HEK293T (cell line): ENCODE results near the gene PARM1.
A peak's percentile ranks its signal among the peaks of the same experiment; 100 is the strongest.

Experiments used
- CTCF ChIA-PET: fragments of 350-600 bp; formaldehyde crosslinking; extraction: SDS; loops from one replicate; lab custom pipeline; 2021; ENCODE audit warnings: antibody characterized with exemption, inconsistent platforms; lab: Yijun Ruan, JAX
- POLR2A ChIA-PET: fragments of 350-600 bp; formaldehyde crosslinking; extraction: SDS; loops from one replicate; lab custom pipeline; 2020; ENCODE audit warnings: antibody characterized with exemption, inconsistent platforms; lab: Yijun Ruan, JAX
- DNase-seq: peaks from one replicate; pipeline ENCODE4 v3.0.0; 2012; ENCODE audit warnings: mixed read lengths; ENCODE audit errors: extremely low spot score
- ARNT ChIP-seq: fragments of 450-650 bp; IDR thresholded peaks from 2 replicates; pipeline ENCODE4 v1.6.1; 2017; ENCODE audit warnings: mild to moderate bottlenecking
- BHLHE40 ChIP-seq: fragments of 450-650 bp; IDR thresholded peaks from 2 replicates; pipeline ENCODE4 v1.6.1; 2016; ENCODE audit warnings: mild to moderate bottlenecking, moderate library complexity, borderline replicate concordance
- CTBP1 ChIP-seq: fragments of 450-650 bp; IDR thresholded peaks from 2 replicates; pipeline ENCODE4 v1.6.1; 2016; ENCODE audit warnings: borderline replicate concordance
- ELF4 ChIP-seq: fragments of 450-650 bp; IDR thresholded peaks from 2 replicates; pipeline ENCODE4 v1.6.1; 2017; ENCODE audit warnings: antibody characterized with exemption
- FOXA1 ChIP-seq: fragments of 450-650 bp; IDR thresholded peaks from 2 replicates; pipeline ENCODE4 v1.6.1; 2016; ENCODE audit warnings: mild to moderate bottlenecking
- FOXK2 ChIP-seq: fragments of 450-650 bp; IDR thresholded peaks from 2 replicates; pipeline ENCODE4 v1.6.1; 2016; ENCODE audit warnings: mild to moderate bottlenecking
- FOXM1 ChIP-seq: fragments of 450-650 bp; IDR thresholded peaks from 2 replicates; pipeline ENCODE4 v1.6.1; 2017; ENCODE audit warnings: mild to moderate bottlenecking, borderline replicate concordance
- HDGF ChIP-seq: fragments of 450-650 bp; IDR thresholded peaks from 2 replicates; pipeline ENCODE4 v1.6.1; 2017; ENCODE audit warnings: antibody characterized with exemption, borderline replicate concordance
- L3MBTL2 ChIP-seq: fragments of 450-650 bp; conservative IDR thresholded peaks from 2 replicates; pipeline ENCODE4 v1.6.1; 2016; ENCODE audit warnings: mild to moderate bottlenecking
- LEF1 ChIP-seq: fragments of 450-650 bp; IDR thresholded peaks from 2 replicates; pipeline ENCODE4 v1.6.1; 2017; ENCODE audit warnings: mild to moderate bottlenecking, borderline replicate concordance
- NFRKB ChIP-seq: fragments of 450-650 bp; IDR thresholded peaks from 2 replicates; pipeline ENCODE4 v1.6.1; 2016; ENCODE audit warnings: mild to moderate bottlenecking, moderate library complexity
- PKNOX1 ChIP-seq: fragments of 450-650 bp; IDR thresholded peaks from 2 replicates; pipeline ENCODE4 v1.6.1; 2016
- SP1 ChIP-seq: fragments of 450-650 bp; IDR thresholded peaks from 2 replicates; pipeline ENCODE4 v1.6.1; 2017
- SUZ12 ChIP-seq: fragments of 450-650 bp; IDR thresholded peaks from 2 replicates; pipeline ENCODE4 v1.6.1; 2016; ENCODE audit warnings: mild to moderate bottlenecking
- TARDBP ChIP-seq: fragments of 450-650 bp; IDR thresholded peaks from 2 replicates; pipeline ENCODE4 v1.6.1; 2016
- ZNF384 ChIP-seq: fragments of 450-650 bp; IDR thresholded peaks from 2 replicates; pipeline ENCODE4 v1.6.1; 2016

The PARM1 gene

GRCh38 chr4:74968456-74969164, 35.7 kb downstream of the PARM1 start:
- TF ChIP-seq ZNF384 (no peak), L3MBTL2 (no peak), ARNT (no peak), FOXA1 (no peak), BHLHE40 (no peak)
- DNase-seq: no peak
- CTCF ChIA-PET: no interaction called here
- POLR2A ChIA-PET: no interaction called here

DNA sequence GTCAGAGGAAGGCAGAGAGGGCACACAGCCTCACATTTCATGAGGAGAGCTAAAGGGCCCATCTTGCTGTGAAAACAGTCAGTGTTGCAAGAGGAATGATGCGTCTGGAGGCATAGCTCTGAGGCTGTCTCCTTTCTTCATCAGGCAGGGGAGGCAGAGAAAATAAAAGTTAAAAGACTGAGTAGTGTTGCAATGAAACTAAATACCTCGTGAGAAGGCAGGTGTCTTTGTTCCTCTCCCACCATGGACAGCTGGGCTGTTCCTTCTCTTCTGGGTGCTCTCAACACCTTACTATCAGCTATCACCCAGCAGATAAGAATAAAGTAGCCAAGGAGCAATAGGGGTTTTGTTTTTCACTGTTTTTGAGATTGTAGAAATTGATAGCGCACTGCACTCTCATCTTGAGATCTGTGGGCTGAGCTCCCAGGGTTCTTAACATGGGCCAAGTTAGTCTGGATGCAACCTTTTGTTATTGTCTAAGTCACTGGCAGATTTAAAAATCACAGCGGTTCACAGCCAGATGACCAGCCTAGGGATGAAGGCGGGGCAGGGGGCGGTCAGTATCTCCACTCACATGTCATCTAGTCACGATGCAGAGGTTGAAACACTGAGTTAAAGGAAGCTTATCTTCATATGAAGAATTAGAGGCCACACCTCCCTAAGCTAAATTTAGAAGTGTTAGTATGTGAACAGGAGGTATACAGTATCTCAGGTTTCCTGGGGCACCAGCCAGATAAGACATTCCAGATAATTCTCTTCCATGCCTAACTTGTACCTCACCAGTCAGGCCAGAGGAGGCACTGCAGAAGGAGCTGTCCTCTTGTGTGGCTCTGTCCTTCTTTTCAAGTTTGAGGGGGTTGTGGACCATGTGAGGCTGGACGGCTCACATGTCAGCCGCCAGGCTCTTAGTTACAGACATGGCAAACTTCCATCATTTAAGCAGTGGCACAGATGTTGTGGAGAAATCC, 36.9 kb downstream of the PARM1 start:
- CTCF ChIA-PET: interaction anchor here (0.8 kb wide), 1 partner anchor 85 kb away, joined by 3 read pairs; no protein-coding TSS in a partner anchor
- DNase-seq: peak; percentile 14
- TF ChIP-seq SUZ12 (no peak), LEF1 (no peak), L3MBTL2 (no peak), ARNT (no peak), FOXM1 (no peak), ZNF384 (no peak), TARDBP (no peak), FOXK2 (no peak), ELF4 (no peak), SP1 (no peak), FOXA1 (no peak), BHLHE40 (no peak), HDGF (no peak), CTBP1 (no peak), NFRKB (no peak)
- POLR2A ChIA-PET: no interaction called here

GRCh38 chr4:74970577-74970976, 37.7 kb downstream of the PARM1 start:
- ChIA-PET POLR2A (no interaction called here), CTCF (interaction anchor here (0.8 kb wide), 1 partner anchor 86 kb away, joined by 3 read pairs; no protein-coding TSS in a partner anchor)
- TF ChIP-seq ARNT (no peak), SP1 (no peak)
- DNase-seq: no peak

DNA sequence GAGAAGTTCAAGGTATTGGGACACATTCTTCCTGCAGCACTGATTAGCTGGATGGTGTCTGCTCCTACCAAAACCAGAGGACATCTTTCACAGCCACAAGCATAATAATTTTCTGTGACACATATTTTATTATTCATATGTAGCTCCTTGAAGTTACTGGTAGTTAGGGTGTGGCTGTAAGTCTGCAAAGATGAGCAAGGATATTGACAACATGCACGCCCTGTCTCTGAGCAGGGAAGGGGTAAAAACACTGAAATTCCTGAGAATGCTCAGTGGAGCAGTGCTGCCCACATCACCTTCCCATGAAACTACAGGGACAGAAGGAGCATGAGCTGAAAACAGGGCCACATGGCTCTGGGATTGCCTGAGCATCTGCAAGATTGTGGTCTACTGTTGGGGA, 38.9 kb downstream of the PARM1 start:
- CTCF ChIA-PET: no interaction called here
- no peak for DNase-seq
- no peak for TF ChIP-seq LEF1
- TF ChIP-seq SUZ12: no peak
- no peak for TF ChIP-seq L3MBTL2
- no peak for TF ChIP-seq FOXA1
- no peak for TF ChIP-seq ELF4
- no peak for TF ChIP-seq CTBP1
- TF ChIP-seq BHLHE40: no peak
- TF ChIP-seq NFRKB: no peak
- no peak for TF ChIP-seq ZNF384
- TF ChIP-seq FOXK2: no peak
- TF ChIP-seq FOXM1: no peak
- no peak for TF ChIP-seq HDGF
- TF ChIP-seq TARDBP: no peak
- TF ChIP-seq ARNT: no peak
- TF ChIP-seq SP1: no peak
- no peak for TF ChIP-seq PKNOX1
- POLR2A ChIA-PET: no interaction called here

GRCh38 chr4:74975082-74975481, 42.2 kb downstream of the PARM1 start:
- ChIA-PET POLR2A (no interaction called here), CTCF (no interaction called here)
- no peak for DNase-seq
- TF ChIP-seq ZNF384: no peak
- no peak for TF ChIP-seq SP1
- no peak for TF ChIP-seq FOXA1
- TF ChIP-seq SUZ12: no peak
- no peak for TF ChIP-seq FOXK2
- no peak for TF ChIP-seq LEF1
- TF ChIP-seq PKNOX1: no peak
- TF ChIP-seq TARDBP: no peak
- TF ChIP-seq CTBP1: no peak

DNA sequence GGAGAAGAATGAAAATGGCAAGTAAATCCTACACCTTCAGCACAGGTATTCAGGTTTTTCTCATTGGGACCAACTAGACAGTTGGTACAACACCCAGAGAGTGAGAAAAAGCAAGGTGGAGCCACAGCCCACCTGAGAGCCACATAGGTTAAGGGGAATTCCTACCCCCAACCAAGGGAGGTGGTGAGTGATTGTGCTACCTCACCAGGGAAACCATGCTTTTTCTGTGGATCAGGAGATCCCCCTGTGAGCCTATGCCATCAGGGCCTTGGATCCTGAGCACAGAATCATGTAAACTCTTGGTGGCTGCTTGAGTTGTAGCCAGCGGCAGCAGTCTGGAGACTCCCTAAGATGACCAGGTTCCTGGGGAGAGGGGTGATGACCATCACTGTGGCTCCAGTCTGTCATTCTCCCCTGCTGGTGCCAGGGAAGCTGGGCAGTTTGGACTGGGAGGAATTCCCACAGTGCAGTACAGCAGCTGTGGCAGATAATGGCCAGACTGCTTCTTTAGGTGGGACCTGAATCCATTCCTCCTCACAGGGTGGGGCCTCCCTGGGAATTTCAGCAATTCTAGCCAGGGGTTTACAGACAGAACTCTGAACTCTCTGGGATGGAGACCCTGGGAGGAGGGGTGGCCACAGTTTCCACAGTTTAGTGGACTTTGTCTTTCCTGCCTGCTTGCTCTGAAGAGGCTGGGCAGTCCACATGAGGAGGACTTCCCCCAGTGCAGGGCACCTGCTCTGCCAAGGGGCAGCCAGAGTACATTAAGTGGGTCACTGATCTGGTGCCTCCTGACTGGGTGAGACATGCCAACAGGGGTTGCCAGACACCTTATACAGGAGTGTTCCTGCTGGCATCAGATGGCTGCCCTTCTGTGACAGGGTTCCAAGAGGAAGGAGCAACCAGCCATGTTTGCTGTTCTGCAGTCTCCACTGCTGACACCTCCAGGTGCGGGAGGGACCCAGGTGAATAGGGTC, 43.2 kb downstream of the PARM1 start:
- ChIA-PET POLR2A (no interaction called here), CTCF (no interaction called here)
- TF ChIP-seq TARDBP: no peak
- TF ChIP-seq BHLHE40: no peak
- no peak for TF ChIP-seq FOXK2
- no peak for TF ChIP-seq ZNF384
- TF ChIP-seq L3MBTL2: no peak
- no peak for TF ChIP-seq FOXM1
- no peak for TF ChIP-seq HDGF
- no peak for TF ChIP-seq ELF4
- TF ChIP-seq ARNT: no peak
- TF ChIP-seq SP1: no peak
- no peak for TF ChIP-seq SUZ12
- TF ChIP-seq PKNOX1: no peak
- TF ChIP-seq FOXA1: no peak
- no peak for TF ChIP-seq NFRKB
- no peak for TF ChIP-seq LEF1
- no peak for TF ChIP-seq CTBP1
- DNase-seq: no peak
